HepG2 (cell line): ENCODE results near the gene RNF208. TPM values are rescaled to one million over a fixed set of nuclear protein-coding genes. Genes with fewer than 3 reads are reported as not detected.

ENCODE experiments used
- ATAC-seq: fragments of 200-7000 bp; cut with Tn5 transposase; 3 replicates; pipeline ENCODE4 v1.9.1; 2020; ENCODE audit warnings: mild to moderate bottlenecking, moderate library complexity
- BruUV-seq: library from RNA; stranded (reverse); fragments of 400-500 nt; replicated peaks from 2 replicates; lab custom pipeline; 2021; lab: Mats Ljungman, UMichigan
- CTCF ChIA-PET: fragments of 300-600 bp; formaldehyde crosslinking; extraction: SDS; loops from one replicate; lab custom pipeline; 2021; ENCODE audit warnings: low total read pairs, inconsistent platforms, low intra/inter-chr PET ratio; lab: Yijun Ruan, JAX
- POLR2A ChIA-PET: fragments of 350-600 bp; sonication (Branson Sonifier 250); formaldehyde crosslinking; loops from one replicate; lab custom pipeline; 2020; ENCODE audit warnings: antibody characterized with exemption, inconsistent platforms; lab: Yijun Ruan, JAX
- DNase-seq: peaks from one replicate; pipeline ENCODE4 v3.0.0-alpha.2; 2015; ENCODE audit warnings: low spot score
- FAIRE-seq: peaks from 3 replicates; lab custom pipeline; 2011; peaks lifted over from hg19 to GRCh38; lab: Jason Lieb, UNC
- H2AFZ ChIP-seq: one replicate; pipeline ENCODE4 v1.6.1; 2011; ENCODE audit warnings: low read length, inconsistent platforms
- H3K27ac ChIP-seq: fragments of 300-600 bp; 3 replicates; pipeline ENCODE4 v1.8.0; 2011; ENCODE audit warnings: mixed run types, mild to moderate bottlenecking, mixed read lengths, low read length, inconsistent platforms; ENCODE audit not compliant: insufficient read depth; ENCODE audit errors: extremely low read length
- H3K27me3 ChIP-seq, 2 experiments: fragments of 200-600 bp in 1 of 2; 2 replicates in 1 of 2; 3 replicates in 1 of 2; pipeline versions ENCODE4 v1.6.0 to v1.8.0; 2011; ENCODE audit warnings: low read length in 2 of 2, mild to moderate bottlenecking in 2 of 2, moderate library complexity in 2 of 2, inconsistent platforms in 1 of 2; ENCODE audit not compliant: insufficient read depth in 2 of 2, control insufficient read depth in 1 of 2
- H3K36me3 ChIP-seq, 2 experiments: fragments of 200-600 bp in 1 of 2; replicated peaks in 1 of 2; 2 replicates in 1 of 2; 3 replicates in 1 of 2; pipeline versions ENCODE4 v1.5.1 to v1.8.0; 2011; ENCODE audit warnings: low read length in 2 of 2, inconsistent platforms in 1 of 2; ENCODE audit not compliant: insufficient read depth in 2 of 2, control insufficient read depth in 1 of 2
- H3K4me1 ChIP-seq: 2 replicates; pipeline ENCODE4 v1.5.1; 2012; ENCODE audit warnings: low read length, inconsistent platforms; ENCODE audit not compliant: insufficient read depth
- H3K4me2 ChIP-seq: 2 replicates; pipeline ENCODE4 v1.6.0; 2011; ENCODE audit warnings: low read depth, low read length, inconsistent platforms
- H3K4me3 ChIP-seq, 3 experiments: fragments of 200-600 bp in 1 of 3; sonication (generic), shearing (Covaris generic) in 1 of 3; replicated peaks in 1 of 3; 2 replicates each; pipeline ENCODE4 v1.5.1; 2011 to 2016; ENCODE audit warnings: low read length in 3 of 3, inconsistent platforms in 2 of 3, low read depth in 2 of 3, mild to moderate bottlenecking in 2 of 3, control low read depth in 1 of 3, mixed read lengths in 1 of 3; ENCODE audit not compliant: insufficient read depth in 1 of 3
- H3K79me2 ChIP-seq: one replicate; pipeline ENCODE4 v1.6.1; 2011; ENCODE audit warnings: low read length, inconsistent platforms; ENCODE audit not compliant: insufficient read depth
- H3K9ac ChIP-seq: 2 replicates; pipeline ENCODE4 v1.6.0; 2011; ENCODE audit warnings: mild to moderate bottlenecking, low read depth, low read length, inconsistent platforms; ENCODE audit not compliant: insufficient read depth
- H3K9me3 ChIP-seq: 2 replicates; pipeline ENCODE4 v1.5.1; 2012; ENCODE audit warnings: mild to moderate bottlenecking, low read length
- H4K20me1 ChIP-seq: 2 replicates; pipeline ENCODE4 v1.6.0; 2011; ENCODE audit warnings: inconsistent platforms, mild to moderate bottlenecking, low read length, moderate library complexity; ENCODE audit not compliant: insufficient read depth
- GMEB2 ChIP-seq: IDR thresholded peaks from 2 replicates; pipeline ENCODE4 v1.6.1; 2016; ENCODE audit warnings: missing biosample characterization, missing genetic modification reagents, low read depth
- MAFG ChIP-seq: sonication (generic); formaldehyde crosslinking; IDR thresholded peaks from 2 replicates; pipeline ENCODE4 v1.5.1; 2020; ENCODE audit warnings: mild to moderate bottlenecking, missing genetic modification reagents
- NFATC3 ChIP-seq: sonication (generic); formaldehyde crosslinking; IDR thresholded peaks from 2 replicates; pipeline ENCODE4 v1.5.1; 2020; ENCODE audit warnings: mild to moderate bottlenecking, missing genetic modification reagents
- SP2 ChIP-seq: sonication (generic); formaldehyde crosslinking; IDR thresholded peaks from 2 replicates; pipeline ENCODE4 v1.5.1; 2020; ENCODE audit warnings: mild to moderate bottlenecking, missing genetic modification reagents
- TCF7L2 ChIP-seq: IDR thresholded peaks from 2 replicates; pipeline ENCODE4 v1.6.1; 2011; ENCODE audit warnings: mild to moderate bottlenecking, low read depth, low read length, moderate library complexity
- ZBTB33 ChIP-seq: sonication (generic); formaldehyde crosslinking; IDR thresholded peaks from 2 replicates; pipeline ENCODE4 v1.4.0; 2020; ENCODE audit warnings: missing genetic modification reagents
- ZNF326 ChIP-seq: sonication (generic); formaldehyde crosslinking; IDR thresholded peaks from 2 replicates; pipeline ENCODE4 v1.4.0; 2020; ENCODE audit warnings: missing genetic modification reagents, borderline replicate concordance
- ZNF841 ChIP-seq: sonication (generic); formaldehyde crosslinking; IDR thresholded peaks from 2 replicates; pipeline ENCODE4 v1.8.1; 2023; ENCODE audit warnings: missing genetic modification reagents, borderline replicate concordance
- WGBS: methylation state at CpG from one replicate; pipeline ENCODE4 v1.1.6; 2017; ENCODE audit warnings: low lambda C conversion rate; 5-methylcytosine and 5-hydroxymethylcytosine counted together
- in situ Hi-C: cut with HindIII; loops from 2 replicates; pipeline ENCODE4 v1.10.0; 2017; ENCODE audit warnings: low pct_unique_long_range_greater_than_20kb; ENCODE audit not compliant: extremely low pct_ligation_motif_present
- intact Hi-C: fragments of 100-400 bp; cut with micrococcal nuclease; formaldehyde crosslinking; loops from one replicate; pipeline ENCODE4 v1.10.0; 2022; ENCODE audit not compliant: unreplicated experiment
- polyA plus RNA-seq, 8 experiments: library from polyadenylated mRNA; depleted of rRNA in 3 of 8; stranded (reverse) in 7 of 8; unstranded in 1 of 8; fragments of >200 nt; fragmentation: Illumina TruSeq in 4 of 8; extraction: Trizol in 4 of 8; gene quantifications; 2 replicates each; pipeline versions ENCODE4 v1.2.1 to v1.2.3, GENCODE V29; 2011 to 2016; ENCODE audit warnings: low read depth in 4 of 8, missing spikeins in 1 of 8, mixed read lengths in 1 of 8; ENCODE audit not compliant: insufficient read depth in 1 of 8
- total RNA-seq, 5 experiments: library from RNA; depleted of rRNA; stranded (reverse); fragments of >200 nt; fragmentation: Illumina TruSeq; extraction: Trizol; gene quantifications; 2 replicates each; pipeline ENCODE4 v1.2.3, GENCODE V29; 2016; ENCODE audit warnings: low read depth in 1 of 5

RNF208 gene
- total and polyA plus RNA-seq, 2 of the 13 experiments (the other 11 are each of a cell fraction or from before 2014, with no cell fraction given): 1.6 to 2.1 TPM

DNA sequence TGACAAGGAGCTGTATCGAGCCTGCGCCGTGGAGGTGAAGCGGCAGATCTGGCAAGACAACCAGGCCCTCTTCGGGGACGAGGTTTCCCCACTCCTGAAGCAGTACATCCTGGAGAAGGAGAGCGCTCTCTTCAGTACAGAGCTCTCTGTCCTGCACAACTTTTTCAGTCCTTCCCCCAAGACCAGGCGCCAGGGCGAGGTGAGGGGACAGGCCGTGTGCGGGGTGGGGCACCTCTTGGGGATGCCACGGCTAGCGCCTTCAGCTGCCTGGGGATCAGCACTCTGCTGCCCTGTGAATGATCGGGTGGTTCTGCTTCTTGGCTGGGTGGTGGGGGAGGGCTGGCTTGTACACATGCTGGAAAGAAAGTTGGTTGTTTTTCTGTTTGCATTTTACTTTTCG is 34.8 kb upstream of the RNF208 start:
- no TSS peak for BruUV-seq
- peaks cover 11 to 17% of the 10 kb centered on the region in 2 experiments; a peak in 4 of 5 replicates for H3K36me3 ChIP-seq
- peaks cover 37% of the 10 kb centered on the region for H3K4me1 ChIP-seq
- H2AFZ ChIP-seq: no peak overlapping the region
- H3K4me2 ChIP-seq: peak overlapping the region; percentile 91
- FAIRE-seq (no peak), ATAC-seq (no peak), DNase-seq (no peak)
- intact Hi-C loops: no loop called here
- H3K9me3 ChIP-seq: no peaks in the 10 kb centered on the region
- ChIA-PET CTCF (no interaction called here), POLR2A (interaction anchor here (4.9 to 14.2 kb wide), 2 partner anchors 14 to 20 kb away, joined by 52 to 317 read pairs; partner anchors contain the start of genes TOR4A and TUBB4B)
- no peaks in the 10 kb centered on the region; a peak in 1 of 5 replicates for H3K27me3 ChIP-seq
- peaks cover 18% of the 10 kb centered on the region for H3K79me2 ChIP-seq
- in situ Hi-C loops: no loop called here
- no peak overlapping the region for H3K27ac ChIP-seq
- peak overlapping the region in 2 of 3 experiments; percentile 91 to 98; a peak in 4 of 6 replicates for H3K4me3 ChIP-seq
- no peaks in the 10 kb centered on the region for H4K20me1 ChIP-seq
- WGBS: 96% methylated on average over 15 of the region's 15 CpGs
- H3K9ac ChIP-seq: 0 out of 2 replicates have a peak overlapping the region, but pooled peaks have one; percentile 15
- TF ChIP-seq GMEB2 (CRISPR knock-in tag) (no peak), TCF7L2 (no peak), ZNF326 (no peak), ZNF841 (no peak), NFATC3 (CRISPR knock-in tag) (no peak), ZBTB33 (CRISPR knock-in tag) (peak; percentile 80), SP2 (CRISPR knock-in tag) (no peak), MAFG (CRISPR knock-in tag) (no peak)
